Urothelium cell line (cell line): ENCODE measurements around the gene OSBPL7.

Source experiments
- DNase-seq: peaks from one replicate; pipeline ENCODE4 v3.0.0; 2011; ENCODE audit warnings: low spot score, mixed read lengths
- FAIRE-seq: peaks from 2 replicates; lab custom pipeline; 2011; peaks lifted over from hg19 to GRCh38; lab: Jason Lieb, UNC

OSBPL7 gene

GRCh38 chr17:47829870-47830269, 8.3 kb upstream of the OSBPL7 start:
- FAIRE-seq, result no peak
- no peak for DNase-seq

GRCh38 chr17:47823519-47823918, 1.9 kb upstream of the OSBPL7 start:
- FAIRE-seq, result no peak

DNA sequence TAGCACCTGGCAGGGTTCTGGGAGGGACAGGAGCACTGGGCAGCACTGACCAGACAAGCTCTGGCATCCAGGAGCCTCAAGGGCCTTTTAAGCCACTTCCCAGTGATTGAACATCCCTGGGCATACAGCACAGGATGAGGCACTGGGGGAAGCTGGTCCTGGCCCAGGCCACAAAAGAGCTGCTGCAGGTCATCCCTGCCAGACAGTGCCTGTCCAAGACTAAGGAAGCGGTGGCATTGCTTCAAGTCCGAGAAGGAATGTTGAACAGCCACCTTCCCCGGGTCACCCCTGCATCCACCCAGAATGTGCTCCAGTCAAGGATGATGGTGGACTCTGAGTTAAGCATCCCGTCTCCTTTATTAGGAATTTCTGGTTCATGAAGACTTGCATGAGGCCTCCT, 1.2 kb upstream of the OSBPL7 start:
- no peak for DNase-seq
- FAIRE-seq, result no peak

More at GRCh38 chr17:47823519-47823918, 1.9 kb upstream of the OSBPL7 start:
- no peak for DNase-seq

DNA sequence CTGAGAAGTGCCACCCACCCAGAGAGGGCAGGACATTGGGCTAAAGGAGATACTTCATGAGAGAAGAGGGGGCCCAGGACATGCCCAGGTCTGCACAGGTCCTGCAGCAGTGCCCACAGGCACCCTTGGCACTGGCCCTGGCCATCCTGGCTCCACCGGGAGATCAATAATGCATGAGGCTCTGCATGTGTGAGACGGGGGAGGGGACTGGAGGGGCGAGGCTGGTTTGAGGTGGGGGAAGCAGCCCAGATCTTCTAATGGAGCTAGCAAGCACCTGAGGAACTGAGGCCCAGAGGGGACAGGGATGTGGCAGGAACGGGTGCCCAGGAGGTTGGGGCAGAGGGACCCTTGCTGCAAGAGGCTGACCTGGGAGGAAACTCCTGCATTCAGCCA, 567 bp downstream of the OSBPL7 start:
- DNase-seq (no peak), FAIRE-seq (no peak)

- no peak for FAIRE-seq
- DNase-seq, result no peak
These were observed 1.4 kb downstream of the OSBPL7 start for GRCh38 chr17:47820033-47820789.

DNA sequence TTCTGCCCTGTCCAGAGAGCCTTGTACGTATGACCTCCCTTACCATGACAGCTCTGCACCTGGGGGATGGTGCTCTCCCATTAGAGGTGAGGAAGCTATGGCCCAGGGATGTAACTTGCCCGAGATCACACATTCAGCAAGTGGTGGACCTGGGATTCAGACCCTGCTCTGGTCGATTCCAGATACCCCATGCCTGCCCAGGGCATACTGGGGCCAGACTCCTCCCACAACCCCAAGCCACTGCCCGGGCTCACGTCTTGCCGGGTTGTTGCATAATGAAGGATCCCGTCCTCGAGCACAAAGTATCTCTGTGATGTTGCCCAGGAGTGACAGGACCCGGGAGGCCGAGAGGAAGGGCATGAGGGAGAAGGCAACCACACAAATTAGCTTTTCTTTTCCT, 2.1 kb downstream of the OSBPL7 start:
- no peak for DNase-seq
- no peak for FAIRE-seq

DNA sequence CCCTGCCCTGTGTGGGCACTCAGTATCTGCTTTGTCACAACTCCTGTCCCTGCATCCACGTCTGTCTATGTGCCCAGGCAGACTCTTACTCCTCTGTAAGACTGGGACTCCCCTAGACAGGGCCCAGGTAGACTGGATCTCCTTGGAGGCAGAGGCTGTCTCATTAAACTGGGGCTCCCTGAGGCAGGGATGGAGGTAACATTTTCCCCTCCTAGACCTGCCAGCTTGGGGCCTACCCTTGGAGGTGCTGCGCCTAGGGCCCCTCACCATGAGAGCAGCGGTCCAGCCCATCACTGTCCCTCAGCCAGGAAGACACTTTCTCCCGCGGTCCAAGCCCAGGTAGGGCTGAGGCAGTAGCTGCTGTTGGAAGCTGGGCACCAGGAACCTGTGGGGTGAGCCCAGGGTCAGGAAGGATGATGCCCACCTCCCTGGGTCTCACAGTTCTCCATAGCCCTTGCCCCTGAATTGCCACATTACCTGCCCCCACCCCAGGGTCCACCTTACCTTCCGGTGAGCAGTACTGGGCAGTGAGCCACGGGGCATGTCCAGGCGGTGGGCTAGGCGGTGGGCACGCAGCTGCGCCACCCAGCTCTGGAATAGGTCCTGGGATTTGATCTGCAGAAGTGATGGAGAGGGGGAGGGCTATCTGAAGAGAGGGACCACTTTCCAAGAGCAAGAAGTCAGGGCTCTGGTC, 3.4 kb downstream of the OSBPL7 start:
- DNase-seq, result no peak
- no peak for FAIRE-seq

DNA sequence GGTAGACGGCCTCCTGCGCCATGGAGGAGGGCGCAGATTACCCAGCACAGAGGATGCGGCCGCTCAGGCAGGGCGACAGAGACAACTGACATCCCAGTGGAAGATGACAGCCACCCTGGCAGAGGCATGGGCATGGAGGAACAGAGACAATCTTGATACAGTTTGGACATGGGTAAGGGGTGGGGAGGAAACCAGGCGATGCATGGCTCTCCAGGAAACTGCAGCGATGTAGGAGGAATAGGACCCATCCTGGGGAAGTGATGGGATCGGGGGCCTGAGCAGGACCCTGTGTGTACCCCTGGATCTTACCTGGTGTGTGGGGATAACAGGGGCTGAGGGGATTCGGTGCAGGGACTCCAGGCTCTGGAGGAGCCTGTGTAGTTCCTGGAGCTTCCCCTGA, 4.6 kb downstream of the OSBPL7 start:
- FAIRE-seq (peak; percentile 65), DNase-seq (no peak)

DNA sequence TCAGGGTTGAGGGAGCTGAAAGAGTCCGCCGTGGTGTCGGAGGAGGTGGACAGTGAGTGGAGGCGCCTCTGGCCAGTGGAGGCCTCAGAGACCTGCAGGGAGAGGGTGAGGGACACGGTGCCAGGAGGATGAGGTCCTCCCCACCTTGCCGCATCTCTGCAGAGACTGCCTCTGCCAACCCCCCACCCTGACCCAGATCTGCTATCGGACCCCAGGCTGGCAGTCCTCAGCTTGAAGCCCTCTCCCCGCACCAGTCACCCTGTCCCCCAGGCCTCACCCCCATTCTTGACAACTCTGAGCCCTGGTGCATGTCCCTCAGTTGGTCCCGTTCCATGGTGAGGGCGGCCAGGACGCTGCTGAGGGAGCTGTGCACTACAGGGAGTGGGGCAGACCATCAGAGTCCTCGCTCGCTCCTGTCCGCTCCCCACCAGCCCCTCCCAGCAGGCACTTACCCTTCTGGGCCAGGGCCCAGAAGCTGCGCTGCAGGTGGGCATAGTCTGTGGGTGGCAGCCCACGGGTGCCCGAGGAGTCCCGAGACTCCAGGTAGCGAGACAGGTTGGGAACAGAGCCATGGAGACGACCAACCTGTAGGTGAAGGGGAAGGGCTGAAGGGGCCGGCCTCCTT, 5.4 kb downstream of the OSBPL7 start:
- DNase-seq (no peak), FAIRE-seq (no peak)

GRCh38 chr17:47815106-47815918, 6.3 kb downstream of the OSBPL7 start:
- no peak for FAIRE-seq
- DNase-seq, result no peak

- DNase-seq (no peak), FAIRE-seq (no peak)
These were observed 8.0 kb downstream of the OSBPL7 start for GRCh38 chr17:47813512-47814031.

DNA sequence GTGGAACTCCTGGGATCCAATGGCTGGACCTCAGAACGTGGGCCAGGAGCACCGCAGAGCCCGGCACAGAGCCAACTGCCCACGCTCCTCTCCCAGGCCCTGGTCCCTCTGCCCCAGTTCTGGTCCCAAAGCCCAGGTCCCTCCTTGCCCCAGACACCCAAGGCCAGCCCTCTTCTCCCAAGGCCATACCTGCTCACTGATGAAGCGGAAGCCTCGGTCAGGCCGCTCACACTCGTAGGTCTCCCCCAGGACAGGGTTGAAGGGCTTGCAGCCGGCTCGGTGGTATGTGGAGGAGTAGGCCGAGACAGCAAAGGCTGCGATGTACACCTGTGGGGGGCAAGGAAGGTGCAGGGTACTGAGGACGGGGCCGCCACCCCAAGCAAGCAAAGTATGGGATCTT, 8.5 kb downstream of the OSBPL7 start:
- DNase-seq, result no peak
- no peak for FAIRE-seq

DNA sequence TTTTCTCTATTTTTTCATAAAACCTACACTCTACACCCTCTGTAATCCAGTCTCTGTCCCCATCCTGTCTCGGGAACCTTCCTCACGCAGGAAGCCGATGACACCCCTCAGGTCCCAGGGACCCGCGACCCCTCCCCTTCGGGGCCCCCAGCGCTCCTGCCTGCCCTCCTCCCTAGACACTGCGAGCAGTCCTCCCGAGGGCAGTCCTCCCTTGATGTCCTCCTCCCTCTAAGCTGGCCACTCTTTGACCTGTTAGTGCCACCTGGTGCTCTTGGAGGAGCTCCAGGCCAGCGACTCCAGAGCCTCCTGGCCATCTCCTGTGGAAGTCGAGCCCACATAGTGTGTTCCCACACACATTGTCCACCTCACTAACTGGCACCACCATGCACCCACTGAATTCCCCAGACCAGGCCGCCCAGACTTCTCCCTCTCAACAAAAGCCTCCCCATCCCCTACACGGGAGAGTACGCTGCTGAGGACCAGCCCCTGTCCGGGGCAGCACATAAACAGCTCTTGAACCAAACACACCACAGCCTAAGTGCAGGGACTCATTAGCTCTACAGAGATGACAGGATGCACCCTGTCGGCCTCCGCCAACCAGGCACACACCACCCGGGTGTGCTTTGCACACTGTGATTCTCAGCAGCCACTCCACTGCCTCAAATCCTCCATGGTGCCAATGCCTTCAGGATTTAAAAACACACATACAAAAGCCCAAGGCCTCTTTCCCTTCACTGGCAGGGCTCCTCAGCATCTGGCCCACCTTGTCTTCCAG, 9.3 kb downstream of the OSBPL7 start:
- FAIRE-seq (no peak), DNase-seq (no peak)

GRCh38 chr17:47811709-47812108, 9.9 kb downstream of the OSBPL7 start:
- no peak for FAIRE-seq
- DNase-seq, result no peak

GRCh38 chr17:47810901-47811635, 10.5 kb downstream of the OSBPL7 start:
- DNase-seq (no peak), FAIRE-seq (no peak)

DNA sequence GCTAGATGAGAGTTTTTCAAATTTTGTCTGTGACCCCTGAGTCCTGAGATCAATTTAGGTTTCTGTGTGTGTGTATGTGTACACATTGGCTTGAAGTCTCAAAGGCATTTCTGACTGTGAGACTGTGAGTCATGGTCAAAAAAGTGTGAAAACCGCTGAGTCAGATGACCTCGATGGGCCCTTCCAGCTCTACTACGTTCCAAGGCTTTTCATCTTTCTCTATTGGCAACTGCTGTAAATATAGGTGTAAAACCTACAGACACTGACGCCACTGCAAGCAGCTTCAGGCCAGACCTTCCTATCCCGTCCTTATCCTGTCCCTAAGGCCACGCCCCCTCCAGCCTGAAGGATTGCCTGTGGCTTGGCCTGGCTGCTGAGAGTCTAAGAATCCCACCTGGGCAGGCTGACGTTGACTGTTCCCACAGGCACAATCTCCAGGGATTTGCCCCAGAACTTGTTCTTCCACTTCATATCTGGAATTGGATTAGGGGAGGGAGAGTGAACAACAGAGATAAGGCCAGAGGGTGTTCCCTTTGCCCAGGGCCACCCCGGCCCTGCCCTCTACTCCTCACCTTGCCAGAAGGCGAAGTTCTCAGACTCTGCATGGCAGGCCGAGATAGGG, 11.3 kb downstream of the OSBPL7 start:
- DNase-seq (peak; percentile 88), FAIRE-seq (peak; percentile 46)

DNA sequence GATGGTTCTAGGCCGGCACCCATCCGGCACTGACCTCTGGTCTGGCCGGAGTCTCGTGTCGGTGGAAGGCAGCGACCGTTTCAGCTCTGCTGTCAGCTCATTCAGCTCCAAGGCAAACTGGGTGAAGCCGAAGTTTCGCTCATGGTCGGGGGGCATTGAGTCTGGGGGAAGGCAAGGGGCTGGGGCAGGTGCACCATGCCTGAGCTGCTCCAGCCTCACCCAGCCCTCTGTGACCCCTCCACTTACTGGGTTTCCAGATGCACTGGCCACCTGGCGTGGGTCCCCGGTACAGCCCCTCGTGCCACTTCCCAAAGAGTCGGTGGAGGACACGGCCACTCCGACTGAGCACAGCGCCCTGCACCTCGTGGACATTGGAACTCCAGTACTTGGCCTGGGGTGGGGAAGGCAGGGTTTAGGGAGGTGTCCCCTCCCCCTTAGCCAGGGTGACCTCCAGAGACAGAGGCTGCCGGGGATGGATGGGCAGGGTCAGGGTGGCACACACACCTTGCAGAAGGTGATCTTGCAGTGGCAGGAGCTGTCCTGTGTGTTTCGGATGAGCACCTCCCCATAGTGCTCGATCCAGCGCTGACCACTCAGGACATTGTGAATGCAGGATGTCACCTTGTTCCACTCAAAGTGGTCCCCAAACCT, 12.6 kb downstream of the OSBPL7 start:
- DNase-seq (no peak), FAIRE-seq (peak; percentile 27)

- DNase-seq (no peak), FAIRE-seq (no peak)
These were observed 13.4 kb downstream of the OSBPL7 start for GRCh38 chr17:47808036-47808829.
